HEK293T (cell line): ENCODE results near the gene IGSF21.

Experiments
- BHLHE40 ChIP-seq: fragments of 450-650 bp; IDR thresholded peaks from 2 replicates; pipeline ENCODE4 v1.6.1; 2016; ENCODE audit warnings: mild to moderate bottlenecking, moderate library complexity, borderline replicate concordance
- FOXA1 ChIP-seq: fragments of 450-650 bp; IDR thresholded peaks from 2 replicates; pipeline ENCODE4 v1.6.1; 2016; ENCODE audit warnings: mild to moderate bottlenecking
- FOXM1 ChIP-seq: fragments of 450-650 bp; IDR thresholded peaks from 2 replicates; pipeline ENCODE4 v1.6.1; 2017; ENCODE audit warnings: mild to moderate bottlenecking, borderline replicate concordance
- PKNOX1 ChIP-seq: fragments of 450-650 bp; IDR thresholded peaks from 2 replicates; pipeline ENCODE4 v1.6.1; 2016
- SP1 ChIP-seq: fragments of 450-650 bp; IDR thresholded peaks from 2 replicates; pipeline ENCODE4 v1.6.1; 2017
- TARDBP ChIP-seq: fragments of 450-650 bp; IDR thresholded peaks from 2 replicates; pipeline ENCODE4 v1.6.1; 2016

GRCh38 chr1:18243503-18244175, 136.0 kb downstream of the IGSF21 start:
- no peak for TF ChIP-seq PKNOX1
- TF ChIP-seq BHLHE40: no peak
- TF ChIP-seq TARDBP: no peak
- TF ChIP-seq SP1: no peak
- TF ChIP-seq FOXM1: no peak
- no peak for TF ChIP-seq FOXA1
